Activated T-cell treated with anti-CD3 and anti-CD28 coated beads for 24 hours (primary cell): ENCODE measurements around the gene DLX5.

Source experiments
- DNase-seq: peaks from one replicate; pipeline ENCODE4 v3.0.0-alpha.2; 2020; ENCODE audit warnings: low read depth

DLX5 gene

GRCh38 chr7:97005183-97006054 lies 19.2 kb downstream of the DLX5 start, which contains the start of gene DLX6:
Gene DLX6, plus strand, starts transcription at chr7:97005553. Its CDS starts 425 bp downstream, at chr7:97005978.
- DNase-seq, result no peak

GRCh38 chr7:97004247-97005182 lies 20.1 kb downstream of the DLX5 start:
- no peak for DNase-seq

GRCh38 chr7:97003262-97004246 lies 21.1 kb downstream of the DLX5 start:
- no peak for DNase-seq

- no peak for DNase-seq
These were observed 21.9 kb downstream of the DLX5 start for GRCh38 chr7:97002555-97003261.

GRCh38 chr7:97001656-97002554 lies 22.7 kb downstream of the DLX5 start:
- DNase-seq, result no peak

- DNase-seq, result no peak
These were observed 23.4 kb downstream of the DLX5 start for GRCh38 chr7:97001221-97001620.

GRCh38 chr7:96998744-96999143 lies 25.9 kb downstream of the DLX5 start:
- no peak for DNase-seq

- DNase-seq, result no peak
These were observed 26.3 kb downstream of the DLX5 start for GRCh38 chr7:96998333-96998732.

GRCh38 chr7:96997512-96998032 lies 27.1 kb downstream of the DLX5 start:
- DNase-seq, result no peak

GRCh38 chr7:96996958-96997511 lies 27.6 kb downstream of the DLX5 start:
- DNase-seq, result no peak

GRCh38 chr7:96996111-96996957 lies 28.3 kb downstream of the DLX5 start:
- DNase-seq, result no peak

- DNase-seq, result no peak
These were observed 29.1 kb downstream of the DLX5 start for GRCh38 chr7:96995406-96996110.

GRCh38 chr7:96993980-96994379 lies 30.7 kb downstream of the DLX5 start:
- no peak for DNase-seq

- DNase-seq, result no peak
These were observed 31.4 kb downstream of the DLX5 start for GRCh38 chr7:96993094-96993865.

GRCh38 chr7:96992192-96993005 lies 32.2 kb downstream of the DLX5 start:
- no peak for DNase-seq
